NCI-H460 (cell line): ENCODE data around the gene MAN1A2. TPM values are rescaled to one million over a fixed set of nuclear protein-coding genes. Genes with fewer than 3 reads are reported as not detected.

Source experiments
- DNase-seq: peaks from one replicate; pipeline ENCODE4 v3.0.0-alpha.2; 2016; ENCODE audit warnings: low read depth; ENCODE audit errors: extremely low read depth
- total RNA-seq: library from RNA; depleted of rRNA; stranded (reverse); fragments of >200 nt; shearing (Covaris generic); gene quantifications from 2 replicates; pipeline ENCODE4 v1.2.3, GENCODE V29; 2014

Gene MAN1A2
- total RNA-seq, 1 experiment from 2014 or later: 24.3 TPM

- DNase-seq: no peak
These were observed 114.2 kb downstream of the MAN1A2 start for GRCh38 chr1:117481410-117481809.

- no peak for DNase-seq
These were observed 126.7 kb downstream of the MAN1A2 start for GRCh38 chr1:117493906-117494305.

GRCh38 chr1:117495068-117495467 lies 127.8 kb downstream of the MAN1A2 start:
- DNase-seq: no peak

GRCh38 chr1:117499071-117499470 lies 131.8 kb downstream of the MAN1A2 start:
- DNase-seq: no peak

GRCh38 chr1:117500584-117500983 lies 133.3 kb downstream of the MAN1A2 start:
- no peak for DNase-seq

- no peak for DNase-seq
These were observed 134.0 kb downstream of the MAN1A2 start for GRCh38 chr1:117501281-117501680.

- no peak for DNase-seq
These were observed 144.0 kb downstream of the MAN1A2 start for GRCh38 chr1:117511273-117511672.

GRCh38 chr1:117512728-117513321 lies 145.6 kb downstream of the MAN1A2 start:
- DNase-seq: no peak

- no peak for DNase-seq
These were observed 155.9 kb downstream of the MAN1A2 start for GRCh38 chr1:117523111-117523510.

GRCh38 chr1:117527074-117527473 lies 159.8 kb downstream of the MAN1A2 start:
- no peak for DNase-seq

- no peak for DNase-seq
These were observed 160.4 kb downstream of the MAN1A2 start for GRCh38 chr1:117527566-117528102.

- DNase-seq: no peak
These were observed 162.4 kb downstream of the MAN1A2 start for GRCh38 chr1:117529683-117530082.

- DNase-seq: no peak
These were observed 164.0 kb downstream of the MAN1A2 start for GRCh38 chr1:117531222-117531621.

- peak; percentile 36 for DNase-seq
These were observed 167.8 kb downstream of the MAN1A2 start for GRCh38 chr1:117534995-117535467.

- DNase-seq: no peak
These were observed 168.6 kb downstream of the MAN1A2 start for GRCh38 chr1:117535821-117536220.

- DNase-seq: no peak
These were observed 170.2 kb downstream of the MAN1A2 start for GRCh38 chr1:117537291-117537920.

- no peak for DNase-seq
These were observed 173.3 kb downstream of the MAN1A2 start for GRCh38 chr1:117540532-117540931.

- DNase-seq: no peak
These were observed 173.8 kb downstream of the MAN1A2 start for GRCh38 chr1:117541003-117541402.

- DNase-seq: no peak
These were observed 174.3 kb downstream of the MAN1A2 start for GRCh38 chr1:117541585-117541984.

- no peak for DNase-seq
These were observed 177.4 kb downstream of the MAN1A2 start for GRCh38 chr1:117544509-117545109.

- no peak for DNase-seq
These were observed 179.2 kb downstream of the MAN1A2 start for GRCh38 chr1:117546467-117546866.

GRCh38 chr1:117553471-117553870 lies 186.2 kb downstream of the MAN1A2 start:
- no peak for DNase-seq
